HuH-7 (cell line): ENCODE results near the gene GMDS.

Source experiments
- DNase-seq: peaks from one replicate; pipeline ENCODE4 v3.0.0; 2011; ENCODE audit warnings: low spot score

The GMDS gene

GRCh38 chr6:1624058-1624850, 621.2 kb downstream of the GMDS start:
- DNase-seq = no peak

GRCh38 chr6:1623769-1624057, 621.7 kb downstream of the GMDS start:
- no peak for DNase-seq

- no peak for DNase-seq
These were observed 622.3 kb downstream of the GMDS start for GRCh38 chr6:1622851-1623768.

GRCh38 chr6:1622220-1622850, 623.1 kb downstream of the GMDS start:
- no peak for DNase-seq

GRCh38 chr6:1621070-1621701, 624.2 kb downstream of the GMDS start:
- DNase-seq = no peak

GRCh38 chr6:1620504-1621069, 624.8 kb downstream of the GMDS start:
- no peak for DNase-seq

GRCh38 chr6:1619673-1620503, 625.5 kb downstream of the GMDS start:
- DNase-seq = no peak

- DNase-seq = no peak
These were observed 626.2 kb downstream of the GMDS start for GRCh38 chr6:1619098-1619672.

GRCh38 chr6:1618311-1619097, 626.9 kb downstream of the GMDS start:
- no peak for DNase-seq

GRCh38 chr6:1617466-1618310, 627.7 kb downstream of the GMDS start:
- no peak for DNase-seq

GRCh38 chr6:1616701-1617463, 628.5 kb downstream of the GMDS start:
- no peak for DNase-seq

GRCh38 chr6:1615853-1616420, 629.5 kb downstream of the GMDS start:
- DNase-seq = no peak

GRCh38 chr6:1615151-1615852, 630.1 kb downstream of the GMDS start:
- no peak for DNase-seq

GRCh38 chr6:1614448-1615150, 630.8 kb downstream of the GMDS start:
- DNase-seq = no peak

- DNase-seq = no peak
These were observed 631.5 kb downstream of the GMDS start for GRCh38 chr6:1613688-1614447.

GRCh38 chr6:1613346-1613687, 632.1 kb downstream of the GMDS start:
- no peak for DNase-seq
